Common myeloid progenitor, CD34-positive (primary cell): ENCODE data around the gene ARHGAP8.

ENCODE experiments used
- CTCF ChIA-PET: fragments of 350-600 bp; sonication (Branson Sonifier 250); formaldehyde crosslinking; loops from one replicate; lab custom pipeline; 2021; ENCODE audit warnings: antibody characterized with exemption; lab: Charles Lee
- POLR2A ChIA-PET: fragments of 350-600 bp; sonication (Branson Sonifier 250); formaldehyde crosslinking; loops from one replicate; lab custom pipeline; 2021; ENCODE audit warnings: antibody characterized with exemption; lab: Charles Lee
- DNase-seq, 3 donors: peaks; one replicate each; pipeline versions ENCODE4 v3.0.0 to v3.0.0-alpha.2; 2013
- H3K27ac ChIP-seq, 2 experiments: 1 replicate in 1 of 2; 2 replicates in 1 of 2; pipeline ENCODE4 v1.7.0; 2013; ENCODE audit warnings: inconsistent platforms in 2 of 2, low read length in 2 of 2, mild to moderate bottlenecking in 2 of 2, low read depth in 1 of 2, moderate library complexity in 1 of 2; ENCODE audit not compliant: severe bottlenecking in 2 of 2, insufficient read depth in 1 of 2, poor library complexity in 1 of 2
- H3K27me3 ChIP-seq, 5 experiments: replicated peaks in 2 of 5; 1 replicate in 3 of 5; 2 replicates in 2 of 5; pipeline versions ENCODE4 v1.6.1 to v1.7.0; 2013; ENCODE audit warnings: low read length in 4 of 5, mild to moderate bottlenecking in 2 of 5, moderate library complexity in 2 of 5, inconsistent platforms in 1 of 5; ENCODE audit not compliant: insufficient read depth in 5 of 5, control insufficient read depth in 4 of 5
- H3K36me3 ChIP-seq, 4 experiments: 1 replicate in 2 of 4; 2 replicates in 2 of 4; pipeline versions ENCODE4 v1.6.1 to v1.7.0; 2013; ENCODE audit warnings: low read length in 3 of 4, control low read depth in 1 of 4, mild to moderate bottlenecking in 1 of 4; ENCODE audit not compliant: control insufficient read depth in 4 of 4, insufficient read depth in 4 of 4
- H3K4me1 ChIP-seq, 4 experiments: 1 replicate in 3 of 4; 2 replicates in 1 of 4; pipeline versions ENCODE4 v1.6.1 to v1.7.1; 2013; ENCODE audit warnings: low read length in 3 of 4, mild to moderate bottlenecking in 3 of 4, control low read depth in 1 of 4, inconsistent platforms in 1 of 4, moderate library complexity in 1 of 4; ENCODE audit not compliant: control insufficient read depth in 4 of 4, insufficient read depth in 4 of 4; ENCODE audit errors: control extremely low read depth in 1 of 4
- H3K4me3 ChIP-seq, 7 experiments: 1 replicate in 4 of 7; 2 replicates in 3 of 7; pipeline versions ENCODE4 v1.5.1 to v1.7.0; 2013; ENCODE audit warnings: mild to moderate bottlenecking in 7 of 7, low read length in 6 of 7, moderate library complexity in 6 of 7, inconsistent platforms in 2 of 7, low read depth in 2 of 7, control low read depth in 1 of 7; ENCODE audit not compliant: insufficient read depth in 4 of 7, control insufficient read depth in 1 of 7; ENCODE audit errors: extremely low read depth in 1 of 7
- H3K9me3 ChIP-seq, 5 experiments: 1 replicate in 4 of 5; 2 replicates in 1 of 5; pipeline versions ENCODE4 v1.6.1 to v1.7.1; 2013; ENCODE audit warnings: low read length in 4 of 5, mild to moderate bottlenecking in 2 of 5, inconsistent platforms in 1 of 5, low read depth in 1 of 5, moderate library complexity in 1 of 5; ENCODE audit not compliant: control insufficient read depth in 4 of 5, insufficient read depth in 2 of 5; ENCODE audit errors: control extremely low read depth in 1 of 5
- WGBS: methylation state at CpG from one replicate; pipeline ENCODE4 v1.1.5; 2013; ENCODE audit not compliant: insufficient coverage; 5-methylcytosine and 5-hydroxymethylcytosine counted together

The ARHGAP8 gene

GRCh38 chr22:44882226-44882905 lies 130.0 kb downstream of the ARHGAP8 start:
- ChIA-PET POLR2A (no interaction called here), CTCF (no interaction called here)
- H3K4me3 ChIP-seq, result no peak overlapping the region
- no peak for DNase-seq
- H3K27ac ChIP-seq, result no peak overlapping the region
- peaks cover 0 to 2% (median 0%) of the 10 kb centered on the region in 5 experiments for H3K9me3 ChIP-seq
- H3K27me3 ChIP-seq, result no peaks in the 10 kb centered on the region
- 94% methylated on average over 15 of the region's 26 CpGs for WGBS
- no peaks in the 10 kb centered on the region for H3K4me1 ChIP-seq
- H3K36me3 ChIP-seq, result no peaks in the 10 kb centered on the region

GRCh38 chr22:44883011-44883421 lies 130.6 kb downstream of the ARHGAP8 start:
- Histone ChIP-seq H3K4me3 (no peak overlapping the region), H3K27ac (no peak overlapping the region), H3K27me3 (no peaks in the 10 kb centered on the region), H3K9me3 (no peaks in the 10 kb centered on the region), H3K4me1 (no peaks in the 10 kb centered on the region), H3K36me3 (no peaks in the 10 kb centered on the region)
- CTCF ChIA-PET, result no interaction called here
- no peak for DNase-seq
- 96% methylated on average over 10 of the region's 12 CpGs for WGBS
- POLR2A ChIA-PET, result no interaction called here

- no peak for DNase-seq
- Histone ChIP-seq H3K27me3 (no peaks in the 10 kb centered on the region), H3K36me3 (no peaks in the 10 kb centered on the region), H3K4me3 (no peak overlapping the region), H3K4me1 (no peaks in the 10 kb centered on the region), H3K27ac (no peak overlapping the region), H3K9me3 (no peaks in the 10 kb centered on the region)
- ChIA-PET POLR2A (no interaction called here), CTCF (no interaction called here)
- WGBS, result 100% methylated on average over 1 of the region's 1 CpG
Measured at GRCh38 chr22:44884562-44884961, 132.2 kb downstream of the ARHGAP8 start.

- ChIA-PET POLR2A (no interaction called here), CTCF (no interaction called here)
- no peak for DNase-seq
- no peaks in the 10 kb centered on the region for H3K9me3 ChIP-seq
- no peaks in the 10 kb centered on the region for H3K27me3 ChIP-seq
- H3K4me1 ChIP-seq, result no peaks in the 10 kb centered on the region
- H3K36me3 ChIP-seq, result no peaks in the 10 kb centered on the region
- no peak overlapping the region for H3K27ac ChIP-seq
- H3K4me3 ChIP-seq, result no peak overlapping the region
- WGBS, result 91% methylated on average over 14 of the region's 18 CpGs
Measured at GRCh38 chr22:44884968-44885805, 132.8 kb downstream of the ARHGAP8 start.

GRCh38 chr22:44885806-44886360 lies 133.5 kb downstream of the ARHGAP8 start:
- Histone ChIP-seq H3K27me3 (no peaks in the 10 kb centered on the region), H3K9me3 (no peaks in the 10 kb centered on the region), H3K4me3 (no peak overlapping the region), H3K36me3 (no peaks in the 10 kb centered on the region), H3K4me1 (no peaks in the 10 kb centered on the region), H3K27ac (no peak overlapping the region)
- POLR2A ChIA-PET, result no interaction called here
- CTCF ChIA-PET, result no interaction called here
- no peak for DNase-seq
- WGBS, result 96% methylated on average over 10 of the region's 14 CpGs

- H3K27ac ChIP-seq, result no peak overlapping the region
- ChIA-PET CTCF (no interaction called here), POLR2A (no interaction called here)
- no peaks in the 10 kb centered on the region for H3K9me3 ChIP-seq
- DNase-seq, result no peak
- no peaks in the 10 kb centered on the region for H3K36me3 ChIP-seq
- H3K4me1 ChIP-seq, result no peaks in the 10 kb centered on the region
- no peak overlapping the region for H3K4me3 ChIP-seq
- 94% methylated on average over 14 of the region's 16 CpGs for WGBS
- H3K27me3 ChIP-seq, result no peaks in the 10 kb centered on the region
Measured at GRCh38 chr22:44887941-44888366, 135.6 kb downstream of the ARHGAP8 start.
